HepG2 (cell line): ENCODE data around the gene JMJD1C. TPM values are rescaled to one million over a fixed set of nuclear protein-coding genes. Genes with fewer than 3 reads are reported as not detected.

Experiments
- ATAC-seq: fragments of 200-7000 bp; cut with Tn5 transposase; 3 replicates; pipeline ENCODE4 v1.9.1; 2020; ENCODE audit warnings: mild to moderate bottlenecking, moderate library complexity
- BruUV-seq: library from RNA; stranded (reverse); fragments of 400-500 nt; replicated peaks from 2 replicates; lab custom pipeline; 2021; lab: Mats Ljungman, UMichigan
- CTCF ChIA-PET: fragments of 300-600 bp; formaldehyde crosslinking; extraction: SDS; loops from one replicate; lab custom pipeline; 2021; ENCODE audit warnings: low total read pairs, inconsistent platforms, low intra/inter-chr PET ratio; lab: Yijun Ruan, JAX
- POLR2A ChIA-PET: fragments of 350-600 bp; sonication (Branson Sonifier 250); formaldehyde crosslinking; loops from one replicate; lab custom pipeline; 2020; ENCODE audit warnings: antibody characterized with exemption, inconsistent platforms; lab: Yijun Ruan, JAX
- DNase-seq: peaks from one replicate; pipeline ENCODE4 v3.0.0-alpha.2; 2015; ENCODE audit warnings: low spot score
- FAIRE-seq: peaks from 3 replicates; lab custom pipeline; 2011; peaks lifted over from hg19 to GRCh38; lab: Jason Lieb, UNC
- H2AFZ ChIP-seq: one replicate; pipeline ENCODE4 v1.6.1; 2011; ENCODE audit warnings: low read length, inconsistent platforms
- H3K27ac ChIP-seq: fragments of 300-600 bp; 3 replicates; pipeline ENCODE4 v1.8.0; 2011; ENCODE audit warnings: mixed run types, mild to moderate bottlenecking, mixed read lengths, low read length, inconsistent platforms; ENCODE audit not compliant: insufficient read depth; ENCODE audit errors: extremely low read length
- H3K27me3 ChIP-seq, 2 experiments: fragments of 200-600 bp in 1 of 2; 2 replicates in 1 of 2; 3 replicates in 1 of 2; pipeline versions ENCODE4 v1.6.0 to v1.8.0; 2011; ENCODE audit warnings: low read length in 2 of 2, mild to moderate bottlenecking in 2 of 2, moderate library complexity in 2 of 2, inconsistent platforms in 1 of 2; ENCODE audit not compliant: insufficient read depth in 2 of 2, control insufficient read depth in 1 of 2
- H3K36me3 ChIP-seq, 2 experiments: fragments of 200-600 bp in 1 of 2; replicated peaks in 1 of 2; 2 replicates in 1 of 2; 3 replicates in 1 of 2; pipeline versions ENCODE4 v1.5.1 to v1.8.0; 2011; ENCODE audit warnings: low read length in 2 of 2, inconsistent platforms in 1 of 2; ENCODE audit not compliant: insufficient read depth in 2 of 2, control insufficient read depth in 1 of 2
- H3K4me1 ChIP-seq: 2 replicates; pipeline ENCODE4 v1.5.1; 2012; ENCODE audit warnings: low read length, inconsistent platforms; ENCODE audit not compliant: insufficient read depth
- H3K4me2 ChIP-seq: 2 replicates; pipeline ENCODE4 v1.6.0; 2011; ENCODE audit warnings: low read depth, low read length, inconsistent platforms
- H3K4me3 ChIP-seq, 3 experiments: fragments of 200-600 bp in 1 of 3; sonication (generic), shearing (Covaris generic) in 1 of 3; replicated peaks in 1 of 3; 2 replicates each; pipeline ENCODE4 v1.5.1; 2011 to 2016; ENCODE audit warnings: low read length in 3 of 3, inconsistent platforms in 2 of 3, low read depth in 2 of 3, mild to moderate bottlenecking in 2 of 3, control low read depth in 1 of 3, mixed read lengths in 1 of 3; ENCODE audit not compliant: insufficient read depth in 1 of 3
- H3K79me2 ChIP-seq: one replicate; pipeline ENCODE4 v1.6.1; 2011; ENCODE audit warnings: low read length, inconsistent platforms; ENCODE audit not compliant: insufficient read depth
- H3K9ac ChIP-seq: 2 replicates; pipeline ENCODE4 v1.6.0; 2011; ENCODE audit warnings: mild to moderate bottlenecking, low read depth, low read length, inconsistent platforms; ENCODE audit not compliant: insufficient read depth
- H3K9me3 ChIP-seq: 2 replicates; pipeline ENCODE4 v1.5.1; 2012; ENCODE audit warnings: mild to moderate bottlenecking, low read length
- H4K20me1 ChIP-seq: 2 replicates; pipeline ENCODE4 v1.6.0; 2011; ENCODE audit warnings: inconsistent platforms, mild to moderate bottlenecking, low read length, moderate library complexity; ENCODE audit not compliant: insufficient read depth
- AGO2 ChIP-seq: fragments of 200-400 bp; formaldehyde crosslinking; optimal IDR thresholded peaks from 2 replicates; pipeline ENCODE3; 2017; ENCODE audit warnings: mild to moderate bottlenecking, low read depth, low read length, moderate library complexity
- DMAP1 ChIP-seq: IDR thresholded peaks from 2 replicates; pipeline ENCODE4 v1.6.1; 2016
- FOXA3 ChIP-seq: IDR thresholded peaks from 2 replicates; pipeline ENCODE4 v1.6.1; 2016; ENCODE audit warnings: missing genetic modification reagents, missing compliant biosample characterization
- IRF2 ChIP-seq: IDR thresholded peaks from 2 replicates; pipeline ENCODE4 v1.6.1; 2018; ENCODE audit warnings: missing genetic modification reagents, missing compliant biosample characterization
- KDM6A ChIP-seq: IDR thresholded peaks from 2 replicates; pipeline ENCODE4 v1.6.1; 2016; ENCODE audit warnings: low read depth
- MED13 ChIP-seq: sonication (generic); formaldehyde crosslinking; IDR thresholded peaks from 2 replicates; pipeline ENCODE4 v1.5.0; 2020; ENCODE audit warnings: missing genetic modification reagents
- MIXL1 ChIP-seq: IDR thresholded peaks from 2 replicates; pipeline ENCODE4 v1.6.1; 2016
- POLR2AphosphoS2 ChIP-seq: IDR thresholded peaks from 2 replicates; pipeline ENCODE4 v1.6.1; 2011; ENCODE audit warnings: low read depth, low read length, improper control_type of control experiment
- POLR2G ChIP-seq: fragments of 200-400 bp; formaldehyde crosslinking; IDR thresholded peaks from 2 replicates; pipeline ENCODE4 v1.6.1; 2018; ENCODE audit warnings: mild to moderate bottlenecking, low read depth, low read length, moderate library complexity
- RAD21 ChIP-seq: fragments of 450-650 bp; formaldehyde crosslinking; IDR thresholded peaks from 2 replicates; pipeline ENCODE4 v1.5.0; 2020; ENCODE audit warnings: mild to moderate bottlenecking
- SMC3 ChIP-seq: IDR thresholded peaks from 2 replicates; pipeline ENCODE4 v1.6.1; 2011; ENCODE audit warnings: low read length, improper control_type of control experiment
- SMYD3 ChIP-seq: sonication (generic); formaldehyde crosslinking; IDR thresholded peaks from 2 replicates; pipeline ENCODE4 v1.8.1; 2023; ENCODE audit warnings: mild to moderate bottlenecking, missing genetic modification reagents
- SUZ12 ChIP-seq: fragments of 150-350 bp; IDR thresholded peaks from 2 replicates; pipeline ENCODE4 v1.6.1; 2014; ENCODE audit warnings: low read depth, low read length
- THAP11 ChIP-seq: IDR thresholded peaks from 2 replicates; pipeline ENCODE4 v1.6.1; 2016; ENCODE audit warnings: missing biosample characterization, missing genetic modification reagents
- YEATS2 ChIP-seq: sonication (generic); formaldehyde crosslinking; IDR thresholded peaks from 2 replicates; pipeline ENCODE4 v1.4.0; 2020; ENCODE audit warnings: missing genetic modification reagents, borderline replicate concordance
- ZC3H13 ChIP-seq: sonication (generic); formaldehyde crosslinking; IDR thresholded peaks from 2 replicates; pipeline ENCODE4 v1.8.1; 2023; ENCODE audit warnings: mild to moderate bottlenecking, missing genetic modification reagents, moderate library complexity
- ZNF772 ChIP-seq: sonication (generic); formaldehyde crosslinking; IDR thresholded peaks from 2 replicates; pipeline ENCODE4 v1.5.0; 2020; ENCODE audit warnings: mild to moderate bottlenecking, missing genetic modification reagents
- ZNF839 ChIP-seq: sonication (generic); formaldehyde crosslinking; IDR thresholded peaks from 2 replicates; pipeline ENCODE4 v1.4.0; 2020; ENCODE audit warnings: missing genetic modification reagents, mild to moderate bottlenecking, borderline replicate concordance
- WGBS: methylation state at CpG from one replicate; pipeline ENCODE4 v1.1.6; 2017; ENCODE audit warnings: low lambda C conversion rate; 5-methylcytosine and 5-hydroxymethylcytosine counted together
- in situ Hi-C: cut with HindIII; loops from 2 replicates; pipeline ENCODE4 v1.10.0; 2017; ENCODE audit warnings: low pct_unique_long_range_greater_than_20kb; ENCODE audit not compliant: extremely low pct_ligation_motif_present
- intact Hi-C: fragments of 100-400 bp; cut with micrococcal nuclease; formaldehyde crosslinking; loops from one replicate; pipeline ENCODE4 v1.10.0; 2022; ENCODE audit not compliant: unreplicated experiment
- polyA plus RNA-seq, 8 experiments: library from polyadenylated mRNA; depleted of rRNA in 3 of 8; stranded (reverse) in 7 of 8; unstranded in 1 of 8; fragments of >200 nt; fragmentation: Illumina TruSeq in 4 of 8; extraction: Trizol in 4 of 8; gene quantifications; 2 replicates each; pipeline versions ENCODE4 v1.2.1 to v1.2.3, GENCODE V29; 2011 to 2016; ENCODE audit warnings: low read depth in 4 of 8, missing spikeins in 1 of 8, mixed read lengths in 1 of 8; ENCODE audit not compliant: insufficient read depth in 1 of 8
- total RNA-seq, 5 experiments: library from RNA; depleted of rRNA; stranded (reverse); fragments of >200 nt; fragmentation: Illumina TruSeq; extraction: Trizol; gene quantifications; 2 replicates each; pipeline ENCODE4 v1.2.3, GENCODE V29; 2016; ENCODE audit warnings: low read depth in 1 of 5
- TF ChIP-seq, protein P1 (sequence below): sonication (generic); formaldehyde crosslinking; IDR thresholded peaks from 2 replicates; pipeline ENCODE4 v1.4.0; 2020; ENCODE audit warnings: low read depth, mild to moderate bottlenecking, missing genetic modification reagents

The JMJD1C gene
- total and polyA plus RNA-seq, 2 of the 13 experiments (the other 11 are each of a cell fraction or from before 2014, with no cell fraction given): 42.3 to 42.7 TPM

DNA sequence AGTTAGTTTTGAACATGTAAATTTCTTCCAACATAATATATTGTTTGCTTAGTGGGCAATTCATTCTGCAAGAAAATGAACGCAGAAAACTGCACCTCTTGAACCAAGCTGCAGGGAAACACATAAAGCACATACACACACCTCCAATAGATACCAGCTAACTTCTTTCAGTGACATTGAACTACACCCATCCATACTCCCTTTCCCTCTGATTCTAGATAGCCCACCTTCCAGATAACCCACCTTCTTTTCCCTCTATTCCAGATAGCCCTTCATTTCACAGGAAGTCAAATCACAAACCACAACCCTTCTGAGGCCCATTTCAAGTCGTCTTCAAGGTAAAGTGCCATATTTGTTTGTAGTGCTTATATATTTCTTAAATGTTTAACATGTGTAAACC is 304.2 kb downstream of the JMJD1C start:
- CTCF ChIA-PET: no interaction called here
- DNase-seq: no peak
- WGBS: 72% methylated on average over 2 of the region's 2 CpGs

DNA sequence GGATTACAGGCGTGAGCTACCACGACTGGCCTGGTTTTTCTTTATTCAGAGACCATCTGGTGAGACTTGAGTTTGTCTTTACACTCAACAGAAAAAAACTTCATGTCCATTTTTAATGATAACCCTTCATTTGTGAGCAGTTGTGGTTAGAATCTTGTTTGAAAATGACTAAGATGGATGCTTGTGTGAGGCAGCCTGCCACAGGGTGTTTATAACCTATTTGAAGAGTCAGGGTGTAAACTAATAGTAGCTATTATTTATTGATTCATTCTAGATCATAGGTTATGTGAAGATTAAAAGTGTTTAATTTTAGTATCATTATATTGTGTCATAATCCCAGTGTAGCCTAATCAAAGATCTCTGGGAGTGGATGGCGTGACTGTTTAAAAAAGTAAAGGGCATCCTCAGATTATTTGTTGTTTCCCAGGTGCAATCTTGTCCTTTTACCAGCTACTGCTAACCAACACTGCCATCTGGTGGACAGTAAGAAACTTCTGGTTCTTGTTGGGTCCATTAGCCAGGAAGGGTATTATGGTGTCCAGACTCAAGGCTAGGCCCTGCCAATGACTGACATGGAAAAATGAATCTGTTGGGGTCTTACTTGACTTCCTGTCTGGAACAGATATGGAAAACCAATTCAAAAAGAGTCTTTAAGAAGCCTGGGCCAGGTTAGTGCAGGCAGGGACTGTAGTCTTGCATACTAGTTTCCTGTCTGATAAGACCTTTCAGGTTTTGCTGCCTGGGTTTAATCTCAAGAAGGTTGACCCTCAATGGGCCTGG is 307.7 kb downstream of the JMJD1C start:
- H3K4me3 ChIP-seq: no peak overlapping the region
- no peaks in the 10 kb centered on the region for H3K79me2 ChIP-seq
- no peaks in the 10 kb centered on the region; a peak in 1 of 5 replicates for H3K27me3 ChIP-seq
- no peak overlapping the region for H3K9ac ChIP-seq
- intact Hi-C loops (loop anchor here (1.0 to 5.0 kb wide), 6 partner anchors 73 to 721 kb away; no protein-coding TSS in a partner anchor), in situ Hi-C loops (loop anchor here (5.0 kb wide), 1 partner anchor 561 kb away; no protein-coding TSS in a partner anchor)
- FAIRE-seq (peak; percentile 64), ATAC-seq (peak; percentile 83), DNase-seq (peak; percentile 84)
- H2AFZ ChIP-seq: no peak overlapping the region
- peaks cover 4% of the 10 kb centered on the region; the same call in 1 of the 2 replicates for H4K20me1 ChIP-seq
- CTCF ChIA-PET: interaction anchor here (1.1 to 3.4 kb wide), 3 partner anchors 154 to 720 kb away, joined by 3 to 22 read pairs (median 3); no protein-coding TSS in a partner anchor
- no TSS peak for BruUV-seq
- no peaks in the 10 kb centered on the region for H3K9me3 ChIP-seq
- WGBS: 70% methylated on average over 3 of the region's 3 CpGs
- POLR2A ChIA-PET: interaction anchor here (0.9 kb wide), 1 partner anchor 111 kb away, joined by 3 read pairs; no protein-coding TSS in a partner anchor
- no peaks in the 10 kb centered on the region for H3K4me1 ChIP-seq
- no peak overlapping the region for H3K27ac ChIP-seq
- peaks cover 3 to 20% of the 10 kb centered on the region in 2 experiments; a peak in 3 of 5 replicates for H3K36me3 ChIP-seq
- no peak overlapping the region for H3K4me2 ChIP-seq
- TF ChIP-seq DMAP1 (no peak), FOXA3 (CRISPR knock-in tag) (0 out of 2 replicates have a peak, but pooled peaks have one; percentile 8), IRF2 (0 out of 2 replicates have a peak, but pooled peaks have one; percentile 32), SMC3 (peak; percentile 94), MED13 (CRISPR knock-in tag) (no peak), POLR2G (peak; percentile 39; the same call in 1 of the 2 replicates), ZNF839 (CRISPR knock-in tag) (no peak), THAP11 (0 out of 2 replicates have a peak, but pooled peaks have one; percentile 15), SMYD3 (CRISPR knock-in tag) (no peak), YEATS2 (CRISPR knock-in tag) (peak; percentile 16; the same call in 1 of the 2 replicates), SUZ12 (no peak), RAD21 (CRISPR knock-in tag) (peak; percentile 81), MIXL1 (CRISPR knock-in tag) (0 out of 2 replicates have a peak, but pooled peaks have one; percentile 24), KDM6A (CRISPR knock-in tag) (no peak)
- TF ChIP-seq, protein P1, sequence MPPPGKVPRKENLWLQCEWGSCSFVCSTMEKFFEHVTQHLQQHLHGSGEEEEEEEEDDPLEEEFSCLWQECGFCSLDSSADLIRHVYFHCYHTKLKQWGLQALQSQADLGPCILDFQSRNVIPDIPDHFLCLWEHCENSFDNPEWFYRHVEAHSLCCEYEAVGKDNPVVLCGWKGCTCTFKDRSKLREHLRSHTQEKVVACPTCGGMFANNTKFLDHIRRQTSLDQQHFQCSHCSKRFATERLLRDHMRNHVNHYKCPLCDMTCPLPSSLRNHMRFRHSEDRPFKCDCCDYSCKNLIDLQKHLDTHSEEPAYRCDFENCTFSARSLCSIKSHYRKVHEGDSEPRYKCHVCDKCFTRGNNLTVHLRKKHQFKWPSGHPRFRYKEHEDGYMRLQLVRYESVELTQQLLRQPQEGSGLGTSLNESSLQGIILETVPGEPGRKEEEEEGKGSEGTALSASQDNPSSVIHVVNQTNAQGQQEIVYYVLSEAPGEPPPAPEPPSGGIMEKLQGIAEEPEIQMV: no peak

More for the DNA sequence above, 304.2 kb downstream of the JMJD1C start:
- Histone ChIP-seq H3K4me1 (no peaks in the 10 kb centered on the region), H3K9ac (no peak overlapping the region), H3K27ac (no peak overlapping the region), H3K27me3 (no peaks in the 10 kb centered on the region), H3K9me3 (no peaks in the 10 kb centered on the region), H3K4me3 (no peak overlapping the region), H2AFZ (no peak overlapping the region), H3K4me2 (no peak overlapping the region), H3K79me2 (no peaks in the 10 kb centered on the region), H4K20me1 (peaks cover 4% of the 10 kb centered on the region; the same call in 1 of the 2 replicates), H3K36me3 (peaks cover 0 to 3% of the 10 kb centered on the region in 2 experiments; a peak in 1 of 5 replicates)
- intact Hi-C loops: no loop called here
- POLR2A ChIA-PET: no interaction called here
- FAIRE-seq (no peak), ATAC-seq (no peak)
- in situ Hi-C loops: loop anchor here (10.0 kb wide), 1 partner anchor 553 kb away; no protein-coding TSS in a partner anchor
- TF ChIP-seq ZNF772 (CRISPR knock-in tag) (no peak), POLR2AphosphoS2 (peak; percentile 33; the same call in 1 of the 2 replicates), AGO2 (peak; percentile 30), ZC3H13 (CRISPR knock-in tag) (no peak)
- BruUV-seq: no TSS peak
